Neural progenitor cell (in vitro differentiated cells): Measurements from ENCODE around the gene PP2D1. TPM values are rescaled to one million over a fixed set of nuclear protein-coding genes. Genes with fewer than 3 reads are reported as not detected.

Experiments
- DNase-seq: peaks from one replicate; pipeline ENCODE4 v3.0.0-alpha.2; 2016; ENCODE audit warnings: low spot score
- H2AFZ ChIP-seq: fragments of 200-600 bp; sonication (generic); replicated peaks from 2 replicates; pipeline ENCODE4 v1.6.1; 2016; ENCODE audit warnings: antibody characterized with exemption
- H3F3A ChIP-seq: fragments of 200-600 bp; sonication (generic); 2 replicates; pipeline ENCODE4 v1.6.1; 2016; ENCODE audit warnings: antibody characterized with exemption, low read depth
- H3K27ac ChIP-seq: fragments of 200-600 bp; sonication (generic); 2 replicates; pipeline ENCODE4 v1.5.1; 2016; ENCODE audit warnings: mild to moderate bottlenecking
- H3K27me3 ChIP-seq: fragments of 200-600 bp; sonication (generic); 2 replicates; pipeline ENCODE4 v1.6.1; 2016; ENCODE audit warnings: mild to moderate bottlenecking, moderate library complexity
- H3K36me3 ChIP-seq: fragments of 200-600 bp; sonication (generic); 2 replicates; pipeline ENCODE4 v1.5.1; 2016
- H3K4me1 ChIP-seq: fragments of 200-600 bp; sonication (generic); 2 replicates; pipeline ENCODE4 v1.6.1; 2016; ENCODE audit warnings: mixed run types
- H3K4me2 ChIP-seq: fragments of 200-600 bp; sonication (generic); 2 replicates; pipeline ENCODE4 v1.6.1; 2016
- H3K4me3 ChIP-seq: fragments of 200-600 bp; sonication (generic); 2 replicates; pipeline ENCODE4 v1.5.1; 2016
- H3K79me2 ChIP-seq: fragments of 200-600 bp; sonication (generic); 2 replicates; pipeline ENCODE4 v1.6.1; 2016; ENCODE audit warnings: low read depth
- H3K9ac ChIP-seq: fragments of 200-600 bp; sonication (generic); 2 replicates; pipeline ENCODE4 v1.6.1; 2016
- H3K9me3 ChIP-seq: fragments of 200-600 bp; sonication (generic); 2 replicates; pipeline ENCODE4 v1.5.1; 2016; ENCODE audit warnings: low read depth
- H4K20me1 ChIP-seq: fragments of 200-600 bp; sonication (generic); 2 replicates; pipeline ENCODE4 v1.6.1; 2016; ENCODE audit warnings: low read depth
- H3K27ac Mint-ChIP-seq: 3 replicates; pipeline ENCODE4 v1.8.0; 2021; ENCODE audit warnings: mixed read lengths
- H3K27me3 Mint-ChIP-seq: 2 replicates; pipeline ENCODE4 v1.8.0; 2022; ENCODE audit warnings: low read depth, mild to moderate bottlenecking, inconsistent platforms, moderate library complexity, mixed read lengths; ENCODE audit not compliant: insufficient read depth
- H3K36me3 Mint-ChIP-seq: 3 replicates; pipeline ENCODE4 v1.8.0; 2021; ENCODE audit warnings: mixed read lengths
- H3K4me1 Mint-ChIP-seq: 3 replicates; pipeline ENCODE4 v1.8.0; 2021; ENCODE audit warnings: mixed read lengths
- H3K4me3 Mint-ChIP-seq: 3 replicates; pipeline ENCODE4 v1.8.0; 2021; ENCODE audit warnings: mild to moderate bottlenecking, moderate library complexity, mixed read lengths
- H3K9me3 Mint-ChIP-seq: 3 replicates; pipeline ENCODE4 v1.8.0; 2020; ENCODE audit warnings: mixed read lengths
- CTCF ChIP-seq: fragments of 200-600 bp; sonication (generic); IDR thresholded peaks from 2 replicates; pipeline ENCODE4 v1.5.1; 2017; ENCODE audit warnings: antibody characterized with exemption, mild to moderate bottlenecking
- EZH2 ChIP-seq: fragments of 200-600 bp; sonication (generic); IDR thresholded peaks from 2 replicates; pipeline ENCODE4 v1.6.1; 2017; ENCODE audit warnings: antibody characterized with exemption, mild to moderate bottlenecking, moderate library complexity
- EZH2phosphoT487 ChIP-seq: fragments of 200-600 bp; sonication (generic); IDR thresholded peaks from 2 replicates; pipeline ENCODE4 v1.6.1; 2017; ENCODE audit warnings: antibody characterized with exemption
- total RNA-seq: library from RNA; depleted of rRNA; stranded (reverse); fragments of >200 nt; gene quantifications from 2 replicates; pipeline ENCODE4 v1.2.3, GENCODE V29; 2015; ENCODE audit warnings: low replicate concordance

The PP2D1 gene
- total RNA-seq, 1 donor from 2014 or later: not detected

GRCh38 chr3:19946832-19947548 lies 65.1 kb downstream of the PP2D1 start, which contains the start of gene RAB5A:
Gene RAB5A (plus strand): TSS chr3:19947097. CDS start chr3:19950899, 3,802 bp downstream.
- Histone ChIP-seq H4K20me1 (peaks cover 44% of the 10 kb centered on the region), H3K9ac (peak within 1 kb of the TSS; percentile 90), H3K27ac (peak within 1 kb of the TSS; percentile 97)

GRCh38 chr3:19945969-19946831 lies 65.9 kb downstream of the PP2D1 start:
- H3K4me3 Mint-ChIP-seq: peak overlapping the region; percentile 99
- peaks cover 6% of the 10 kb centered on the region for H3K36me3 Mint-ChIP-seq
- peaks cover 6% of the 10 kb centered on the region for H3K27me3 Mint-ChIP-seq
- peak overlapping the region; percentile 92 for H3K4me3 ChIP-seq
- no peaks in the 10 kb centered on the region for H3K36me3 ChIP-seq
- H3F3A ChIP-seq: peaks cover 17% of the 10 kb centered on the region
- H3K4me1 ChIP-seq: peaks cover 22% of the 10 kb centered on the region
- no peaks in the 10 kb centered on the region for H3K27me3 ChIP-seq
- H3K9me3 Mint-ChIP-seq: peaks cover 3% of the 10 kb centered on the region
- peak overlapping the region; percentile 82 for H3K27ac ChIP-seq
- peaks cover 40% of the 10 kb centered on the region for H3K79me2 ChIP-seq
- DNase-seq: peak; percentile 5
- H3K27ac Mint-ChIP-seq: peak overlapping the region; percentile 96
- peaks cover 38% of the 10 kb centered on the region for H4K20me1 ChIP-seq
- peak overlapping the region; percentile 82 for H2AFZ ChIP-seq
- H3K9me3 ChIP-seq: no peaks in the 10 kb centered on the region
- TF ChIP-seq CTCF (no peak), EZH2phosphoT487 (no peak), EZH2 (no peak)
- peaks cover 31% of the 10 kb centered on the region for H3K4me1 Mint-ChIP-seq
- peak overlapping the region; percentile 89 for H3K4me2 ChIP-seq
- H3K9ac ChIP-seq: no peak overlapping the region

More at GRCh38 chr3:19946832-19947548, 65.1 kb downstream of the PP2D1 start, which contains the start of gene RAB5A:
- Histone ChIP-seq H3K79me2 (peaks cover 48% of the 10 kb centered on the region), H3K4me3 (peak within 1 kb of the TSS; percentile 92), H3K27me3 (no peaks in the 10 kb centered on the region), H3K9me3 (no peaks in the 10 kb centered on the region), H2AFZ (peak within 1 kb of the TSS; percentile 82), H3K36me3 (no peaks in the 10 kb centered on the region), H3F3A (peaks cover 17% of the 10 kb centered on the region), H3K4me1 (peaks cover 22% of the 10 kb centered on the region), H3K4me2 (peak within 1 kb of the TSS; percentile 89)
- Mint-ChIP-seq H3K4me1 (peaks cover 34% of the 10 kb centered on the region), H3K27ac (peak within 1 kb of the TSS; percentile 96), H3K4me3 (peak within 1 kb of the TSS; percentile 99), H3K9me3 (peaks cover 3% of the 10 kb centered on the region), H3K36me3 (peaks cover 9% of the 10 kb centered on the region), H3K27me3 (peaks cover 6% of the 10 kb centered on the region)
- TF ChIP-seq EZH2phosphoT487: no peak
- TF ChIP-seq CTCF: no peak
- TF ChIP-seq EZH2: peak; percentile 49
- peak; percentile 98 for DNase-seq

DNA sequence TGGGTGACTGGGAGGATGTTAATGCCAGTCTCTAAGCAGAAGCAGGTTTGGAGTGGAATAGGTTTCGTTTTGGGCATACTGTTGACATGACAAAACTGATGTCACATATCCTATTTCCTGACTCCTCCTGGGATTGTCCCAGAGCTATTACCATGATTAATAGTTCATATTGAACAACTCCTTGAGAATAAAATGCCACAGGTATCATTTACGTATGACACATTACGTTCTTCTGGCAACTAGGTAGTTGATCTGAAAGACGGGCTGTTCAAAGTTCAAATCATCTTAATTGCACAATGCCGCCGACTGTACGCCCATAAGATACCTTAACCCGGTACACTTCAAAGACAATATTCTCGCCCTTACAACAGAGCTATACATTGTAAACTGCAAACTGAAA lies 66.5 kb downstream of the PP2D1 start:
- Mint-ChIP-seq H3K27me3 (peaks cover 6% of the 10 kb centered on the region), H3K27ac (no peak overlapping the region), H3K4me1 (peaks cover 31% of the 10 kb centered on the region), H3K36me3 (peaks cover 6% of the 10 kb centered on the region), H3K4me3 (peak overlapping the region; percentile 99), H3K9me3 (peaks cover 3% of the 10 kb centered on the region)
- Histone ChIP-seq H3K9me3 (no peaks in the 10 kb centered on the region), H3K27me3 (no peaks in the 10 kb centered on the region), H3K79me2 (peaks cover 33% of the 10 kb centered on the region), H3K9ac (no peak overlapping the region), H2AFZ (no peak overlapping the region), H3F3A (peaks cover 17% of the 10 kb centered on the region), H3K27ac (no peak overlapping the region), H3K36me3 (no peaks in the 10 kb centered on the region), H4K20me1 (peaks cover 33% of the 10 kb centered on the region), H3K4me1 (peaks cover 22% of the 10 kb centered on the region), H3K4me2 (no peak overlapping the region), H3K4me3 (peak overlapping the region; percentile 92)
- TF ChIP-seq EZH2: no peak
- DNase-seq: no peak
